ENCODE measurements around the gene SCIN.
A peak's percentile ranks its signal among the peaks of the same experiment; 100 is the strongest.

SCIN gene

GRCh38 chr7:12703881-12704280 lies 133.4 kb downstream of the SCIN start:
- TF ChIP-seq, protein P1, sequence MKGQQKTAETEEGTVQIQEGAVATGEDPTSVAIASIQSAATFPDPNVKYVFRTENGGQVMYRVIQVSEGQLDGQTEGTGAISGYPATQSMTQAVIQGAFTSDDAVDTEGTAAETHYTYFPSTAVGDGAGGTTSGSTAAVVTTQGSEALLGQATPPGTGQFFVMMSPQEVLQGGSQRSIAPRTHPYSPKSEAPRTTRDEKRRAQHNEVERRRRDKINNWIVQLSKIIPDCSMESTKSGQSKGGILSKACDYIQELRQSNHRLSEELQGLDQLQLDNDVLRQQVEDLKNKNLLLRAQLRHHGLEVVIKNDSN (IDR thresholded peaks at IDR 0.05), result no peak
- TF ChIP-seq ZBTB7A (IDR thresholded peaks at IDR 0.05; ENCODE audit: low read depth) (no peak), TCF12 (IDR thresholded peaks at IDR 0.05; ENCODE audit: low read depth) (no peak), TAF1 (IDR thresholded peaks at IDR 0.05; ENCODE audit: low read depth) (no peak), CREB1 (IDR thresholded peaks at IDR 0.05; ENCODE audit: low read depth) (no peak), CEBPB (IDR thresholded peaks at IDR 0.05) (no peak), EP300 (IDR thresholded peaks at IDR 0.05; ENCODE audit: borderline replicate concordance) (no peak), EGR1 (IDR thresholded peaks at IDR 0.05) (no peak), NFIC (IDR thresholded peaks at IDR 0.05) (no peak), FOXM1 (IDR thresholded peaks at IDR 0.05; ENCODE audit: borderline replicate concordance, low read depth) (no peak), TEAD4 (IDR thresholded peaks at IDR 0.05) (no peak), REST (IDR thresholded peaks at IDR 0.05; ENCODE audit: low read depth) (no peak), RAD21 (IDR thresholded peaks at IDR 0.05; ENCODE audit: low read depth) (no peak)

DNA sequence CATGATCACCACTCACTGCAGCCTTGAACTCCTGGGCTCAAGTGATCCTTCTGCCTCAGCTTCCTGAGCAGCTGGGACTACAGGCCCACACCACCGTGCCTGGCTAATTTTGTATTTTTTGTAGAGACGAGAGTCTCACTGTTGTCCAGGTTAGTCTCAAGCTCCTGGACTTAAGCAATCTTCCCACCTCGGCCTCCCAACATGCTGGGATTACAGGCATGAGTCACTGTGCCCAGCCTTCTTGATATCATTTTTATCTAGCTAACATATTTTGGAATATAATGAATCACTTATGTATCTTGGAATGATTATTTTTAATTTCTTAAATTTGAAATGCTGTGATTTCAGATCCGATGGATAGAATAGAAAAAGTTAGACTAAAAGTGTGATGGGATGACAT lies 135.4 kb downstream of the SCIN start:
- TF ChIP-seq ZBTB7A (IDR thresholded peaks at IDR 0.05; ENCODE audit: low read depth), result no peak
- no peak for TF ChIP-seq REST (IDR thresholded peaks at IDR 0.05; ENCODE audit: low read depth)

- TF ChIP-seq YY1 (IDR thresholded peaks at IDR 0.05; ENCODE audit: low read depth), result no peak
- TF ChIP-seq TCF12 (IDR thresholded peaks at IDR 0.05; ENCODE audit: low read depth), result peak; percentile 65
- TF ChIP-seq TEAD4 (IDR thresholded peaks at IDR 0.05), result peak; percentile 38; the same call in 1 of the 2 replicates
- TF ChIP-seq EP300 (IDR thresholded peaks at IDR 0.05; ENCODE audit: borderline replicate concordance), result peak; percentile 22; the same call in 1 of the 2 replicates
These were observed 136.5 kb downstream of the SCIN start for GRCh38 chr7:12706900-12707536.

DNA sequence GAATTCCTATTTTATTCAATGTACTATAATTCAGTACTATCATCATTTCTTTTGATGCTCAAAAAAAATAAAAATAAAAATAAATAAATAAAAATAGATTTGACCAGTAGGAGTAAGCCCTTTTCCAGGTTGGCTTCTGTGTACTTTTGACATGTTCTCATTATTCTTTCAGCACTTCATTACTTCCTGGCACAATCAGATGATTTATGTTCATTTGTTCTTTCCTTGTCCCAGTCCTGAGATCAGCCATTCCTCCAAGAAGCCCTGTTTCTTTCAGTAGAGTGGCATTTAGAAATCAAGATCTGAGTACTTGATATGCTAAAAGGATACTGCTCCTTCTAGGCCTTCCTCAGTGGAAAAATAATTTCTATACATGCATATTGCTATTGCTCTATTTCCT lies 137.8 kb downstream of the SCIN start:
- TF ChIP-seq TEAD4 (IDR thresholded peaks at IDR 0.05) (no peak), ZBTB7A (IDR thresholded peaks at IDR 0.05; ENCODE audit: low read depth) (no peak), YY1 (IDR thresholded peaks at IDR 0.05; ENCODE audit: low read depth) (no peak), NFIC (IDR thresholded peaks at IDR 0.05) (no peak), CREB1 (IDR thresholded peaks at IDR 0.05; ENCODE audit: low read depth) (no peak), EP300 (IDR thresholded peaks at IDR 0.05; ENCODE audit: borderline replicate concordance) (no peak), FOXM1 (IDR thresholded peaks at IDR 0.05; ENCODE audit: borderline replicate concordance, low read depth) (no peak), CEBPB (IDR thresholded peaks at IDR 0.05) (no peak), TCF12 (IDR thresholded peaks at IDR 0.05; ENCODE audit: low read depth) (no peak), EGR1 (IDR thresholded peaks at IDR 0.05) (no peak), TAF1 (IDR thresholded peaks at IDR 0.05; ENCODE audit: low read depth) (no peak), RAD21 (IDR thresholded peaks at IDR 0.05; ENCODE audit: low read depth) (no peak), REST (IDR thresholded peaks at IDR 0.05; ENCODE audit: low read depth) (no peak)
- TF ChIP-seq, protein P1 (IDR thresholded peaks at IDR 0.05), result no peak
- TF ChIP-seq, protein P2, sequence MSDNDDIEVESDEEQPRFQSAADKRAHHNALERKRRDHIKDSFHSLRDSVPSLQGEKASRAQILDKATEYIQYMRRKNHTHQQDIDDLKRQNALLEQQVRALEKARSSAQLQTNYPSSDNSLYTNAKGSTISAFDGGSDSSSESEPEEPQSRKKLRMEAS (IDR thresholded peaks at IDR 0.05), result no peak

Data from Ishikawa (cell line).